D341Med (cell line): ENCODE results near the gene FAF1.

Experiments
- DNase-seq: peaks from one replicate; pipeline ENCODE4 v3.0.0; 2012; ENCODE audit warnings: low spot score

Gene FAF1

DNA sequence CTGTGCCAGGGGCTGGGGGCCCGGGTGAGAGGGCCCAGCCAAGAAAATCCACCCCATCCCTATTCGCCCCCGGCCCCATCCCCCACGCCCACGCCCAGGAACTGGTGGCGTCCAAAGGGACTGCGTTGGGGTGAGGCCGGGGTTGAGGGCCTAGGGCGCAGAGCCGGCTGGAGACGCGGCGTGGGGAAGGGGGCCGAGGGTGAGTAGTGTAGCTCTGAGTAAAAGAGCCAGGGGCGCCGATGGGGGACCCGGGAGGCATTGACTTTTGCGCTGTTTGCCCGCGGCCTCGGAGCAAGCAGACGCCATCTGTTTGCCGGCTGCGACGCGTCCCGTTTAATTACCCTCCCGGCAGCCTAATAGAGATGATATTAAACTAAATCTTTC is 533.4 kb downstream of the FAF1 start:
- DNase-seq, result peak; percentile 67

- no peak for DNase-seq
Observed at GRCh38 chr1:50426108-50426700, 533.9 kb downstream of the FAF1 start.

GRCh38 chr1:50425376-50426107 is 534.5 kb downstream of the FAF1 start:
- peak; percentile 69 for DNase-seq

- no peak for DNase-seq
Observed at GRCh38 chr1:50424884-50425375, 535.1 kb downstream of the FAF1 start.

- no peak for DNase-seq
Observed at GRCh38 chr1:50424045-50424883, 535.8 kb downstream of the FAF1 start.

DNA sequence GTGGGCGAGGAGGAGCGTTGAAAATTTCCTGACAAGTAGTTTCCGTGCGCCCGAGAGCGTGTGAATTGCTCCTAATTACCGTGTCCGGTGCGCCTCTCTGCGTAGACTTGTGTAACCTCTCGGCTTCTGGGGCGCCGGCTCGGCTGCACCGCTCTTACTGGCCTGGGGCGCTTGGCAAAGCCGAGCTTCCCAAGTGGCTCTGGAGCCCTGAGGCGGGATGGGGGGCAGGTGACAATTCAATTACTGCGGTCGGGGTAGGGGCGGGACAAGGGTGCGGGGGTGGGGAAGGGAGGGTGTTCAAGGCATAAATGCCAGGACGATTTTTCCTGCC is 536.4 kb downstream of the FAF1 start:
- no peak for DNase-seq

DNA sequence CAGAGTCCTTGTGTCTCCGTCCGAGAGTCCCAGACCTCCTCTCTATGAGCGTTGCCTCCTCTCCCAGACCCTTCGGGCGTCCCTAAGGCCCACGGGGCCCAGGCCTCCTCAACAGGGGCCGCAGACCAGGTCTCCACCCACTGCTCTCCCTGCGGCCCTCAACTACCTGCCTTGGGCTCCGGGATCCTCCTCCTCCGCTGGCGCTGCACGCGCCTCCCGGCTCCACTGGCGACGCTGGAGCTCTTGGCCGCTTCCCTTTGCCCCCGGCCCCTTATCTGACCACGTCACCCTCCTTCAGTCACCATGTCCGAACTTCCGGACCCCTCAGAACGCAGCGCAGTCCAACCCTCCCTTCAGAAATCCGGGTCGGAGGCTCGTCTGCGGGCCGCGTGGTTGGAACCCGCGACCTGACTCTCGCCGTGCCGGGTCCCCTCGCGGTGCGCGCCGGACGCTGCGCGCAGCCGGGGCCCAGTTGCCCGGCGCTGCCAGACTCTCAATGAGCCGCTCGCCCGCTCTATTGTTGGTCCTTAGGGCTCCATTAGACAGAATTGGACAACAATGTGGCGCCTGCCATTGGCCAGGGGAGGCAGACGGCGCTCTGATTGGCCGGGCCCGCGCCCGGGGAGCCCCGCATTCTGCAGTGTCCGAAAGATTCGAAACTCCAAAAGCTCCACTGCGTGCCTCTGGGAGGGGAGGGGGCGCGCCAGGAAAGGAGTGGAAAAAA is 537.0 kb downstream of the FAF1 start, which contains the start of gene DMRTA2:
Gene DMRTA2, minus strand, starts transcription at position 498 of the 724 bp plus-strand sequence. CDS start 1,907 bp downstream, outside the sequence.
- peak; percentile 67 for DNase-seq

DNA sequence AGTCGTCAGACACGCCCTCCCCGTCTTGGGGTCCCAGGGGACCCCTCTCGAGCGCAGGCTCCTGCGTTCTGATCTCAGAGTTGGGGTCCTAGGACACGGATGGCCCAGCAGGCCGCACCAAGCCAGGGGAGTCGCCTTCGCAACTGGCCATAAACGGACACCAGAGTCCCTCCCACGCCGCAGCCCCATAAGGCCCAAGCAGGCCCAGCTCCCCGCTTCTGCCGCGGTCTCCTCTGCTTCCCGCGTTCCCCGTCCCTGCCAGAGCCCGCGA is 537.5 kb downstream of the FAF1 start:
- no peak for DNase-seq

GRCh38 chr1:50421768-50422674 is 538.0 kb downstream of the FAF1 start:
- no peak for DNase-seq

- DNase-seq, result no peak
Observed at GRCh38 chr1:50421366-50421748, 538.7 kb downstream of the FAF1 start.

GRCh38 chr1:50420689-50421365 is 539.2 kb downstream of the FAF1 start:
- DNase-seq, result peak; percentile 72

DNA sequence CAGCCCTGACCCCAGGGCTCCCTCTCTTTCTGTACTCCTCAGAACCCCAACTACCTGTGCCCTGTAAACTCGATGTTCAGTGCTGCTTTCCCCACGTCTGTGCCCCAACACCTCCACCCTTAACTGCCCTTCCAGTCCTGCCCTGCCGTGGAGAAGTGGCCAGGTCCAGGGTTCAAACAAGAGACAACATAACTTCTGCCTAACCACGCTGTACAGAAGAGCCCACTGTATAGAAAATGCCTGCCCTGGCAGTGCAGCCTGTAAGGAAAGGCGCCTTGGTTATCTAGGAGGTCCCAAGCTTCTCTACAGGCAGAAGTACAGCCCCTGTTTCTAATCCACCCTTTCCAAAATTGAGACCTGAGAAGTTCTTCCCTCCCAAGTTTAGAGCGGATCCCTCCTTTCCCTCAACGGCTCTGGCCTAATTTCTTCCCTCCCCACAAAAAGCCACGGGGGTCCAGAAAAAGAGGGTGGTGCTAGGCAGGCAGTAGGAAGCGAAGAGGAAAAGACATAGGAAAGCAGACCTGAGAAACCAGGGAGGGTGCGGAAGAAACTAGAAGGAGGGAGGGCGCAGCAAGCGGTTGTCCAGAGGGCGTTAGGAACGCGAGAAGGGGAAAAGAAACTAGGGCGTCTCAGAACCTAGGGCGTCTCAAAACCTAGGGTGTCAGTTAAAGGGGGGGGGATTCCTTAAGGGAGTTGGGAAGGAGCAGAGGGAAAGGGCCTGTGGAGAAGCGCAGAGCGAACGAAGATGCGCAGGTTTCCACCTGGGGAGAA is 540.0 kb downstream of the FAF1 start:
- DNase-seq, result no peak

- DNase-seq, result no peak
Observed at GRCh38 chr1:50419192-50419906, 540.7 kb downstream of the FAF1 start.

- no peak for DNase-seq
Observed at GRCh38 chr1:50418600-50419109, 541.4 kb downstream of the FAF1 start.

GRCh38 chr1:50417946-50418599 is 542.0 kb downstream of the FAF1 start:
- DNase-seq, result no peak

DNA sequence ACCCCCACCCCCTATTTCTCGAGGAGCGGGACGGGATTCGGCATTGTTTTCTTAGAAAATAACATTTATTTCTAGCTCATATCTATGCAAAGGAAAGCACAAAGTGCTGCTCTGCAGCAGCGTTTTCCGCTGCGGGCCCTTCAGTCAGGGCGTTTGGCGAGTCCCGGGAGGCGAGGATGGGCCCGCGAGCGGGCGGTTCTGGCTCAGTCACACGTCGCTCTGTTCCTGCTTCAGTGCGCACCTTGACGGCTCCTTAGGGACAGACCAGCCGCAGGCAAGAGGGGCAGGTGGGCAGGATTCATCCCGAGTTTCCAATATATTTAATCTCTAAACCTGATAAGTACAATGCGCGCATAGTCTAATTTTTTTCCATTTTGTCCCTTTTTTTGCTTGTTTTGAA is 542.6 kb downstream of the FAF1 start:
- DNase-seq, result no peak

- DNase-seq, result no peak
Observed at GRCh38 chr1:50416553-50417453, 543.3 kb downstream of the FAF1 start.

- no peak for DNase-seq
Observed at GRCh38 chr1:50416150-50416527, 543.9 kb downstream of the FAF1 start.
